Activated CD8-positive, alpha-beta memory T cell treated with anti-CD3 and anti-CD28 coated beads, Interleukin-2, amount 50 U/mL, for 4 hours (primary cell): ENCODE data around the gene DDA1.
"Not testable (repeated sequence)": the region's sequence is repeated elsewhere in the genome, so short reads cannot be mapped to it uniquely, and the experiment has no call there.

Source experiments
- DNase-seq: peaks from one replicate; pipeline ENCODE4 v3.0.0-alpha.2; 2020

DDA1 gene

DNA sequence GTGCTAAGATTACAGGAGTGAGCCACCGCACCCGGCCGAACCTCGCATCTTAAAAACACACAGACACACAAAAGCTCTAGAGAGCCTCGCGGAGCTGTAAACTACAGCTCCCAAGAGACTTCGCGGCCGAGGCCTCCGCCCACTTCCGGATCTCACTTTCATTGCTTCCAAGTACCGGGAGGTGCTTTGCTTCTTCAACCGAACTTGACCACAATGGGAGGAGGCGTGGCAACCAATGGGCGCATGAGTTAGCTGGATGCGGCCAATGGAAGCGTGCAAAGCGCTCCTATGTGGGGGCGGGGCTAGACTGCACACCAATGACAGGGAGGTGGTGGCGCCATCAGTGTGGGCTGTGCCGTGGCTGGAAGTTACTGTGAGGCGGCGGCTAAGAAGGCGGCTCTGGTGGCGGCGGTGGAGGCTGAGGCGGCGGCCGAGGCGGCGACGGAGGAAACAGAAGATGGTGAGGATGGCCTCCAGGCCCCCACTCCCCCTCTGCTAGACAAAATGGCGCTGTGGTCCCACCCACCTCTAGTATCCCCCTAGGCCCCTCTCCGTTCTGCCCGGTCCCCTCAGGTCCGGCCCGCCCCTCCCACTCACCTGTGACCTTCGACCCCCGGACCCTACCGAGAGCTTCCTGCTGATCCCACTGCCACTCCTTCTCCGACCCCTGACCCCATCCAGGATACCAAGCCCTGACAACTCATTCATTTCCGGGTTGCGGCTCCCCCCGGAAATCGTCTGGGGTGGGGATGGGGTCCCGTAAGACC, at the start of gene DDA1:
Gene DDA1, plus strand, starts transcription at position 366 of the 767 bp plus-strand sequence. Its CDS starts 92 bp downstream, at position 458.
- peak; percentile 98 for DNase-seq

DNA sequence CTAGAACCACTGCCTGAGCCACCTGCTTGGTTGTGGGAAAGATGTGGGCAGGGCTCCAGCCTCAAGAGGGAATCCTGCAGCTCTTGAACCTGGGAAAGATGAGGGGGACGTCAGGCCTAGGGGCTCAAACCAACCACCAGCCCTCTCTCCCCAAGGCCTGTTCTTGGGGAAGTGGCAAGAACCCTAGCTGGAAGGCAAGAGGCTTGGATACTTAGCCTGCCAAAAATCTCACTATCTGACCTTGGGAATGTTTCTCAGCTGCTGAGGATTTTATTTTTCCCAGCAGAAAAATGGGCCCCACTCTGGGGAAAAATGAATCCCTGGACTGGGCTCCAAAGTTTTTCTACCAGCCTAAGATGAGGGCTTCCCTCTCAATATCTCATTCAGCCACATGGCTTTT, 49.4 kb upstream of the DDA1 start:
- no peak for DNase-seq

DNA sequence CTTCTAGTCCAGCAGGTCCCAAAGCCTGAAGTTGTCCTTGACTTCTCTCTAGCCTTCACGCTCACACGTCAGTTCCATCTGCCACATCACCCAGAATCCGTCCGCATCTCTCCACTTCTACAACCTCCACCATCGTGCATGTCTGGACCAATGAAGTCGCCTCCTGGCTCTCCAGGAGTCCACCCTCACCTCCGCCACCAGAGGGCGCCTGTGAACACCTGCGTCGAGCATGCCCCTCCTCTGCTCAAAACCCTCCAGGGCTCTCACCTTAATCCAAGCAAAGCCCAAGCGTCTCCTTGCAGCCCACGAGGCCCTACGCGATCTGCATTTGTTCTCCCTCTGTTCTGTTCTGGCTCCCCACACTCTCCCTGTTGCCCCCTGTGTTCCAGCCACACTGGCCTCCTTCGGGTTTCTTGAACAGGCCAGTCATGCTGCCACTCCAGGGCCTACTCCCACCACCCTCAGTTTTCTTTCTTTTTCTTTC, 48.5 kb upstream of the DDA1 start:
- peak; percentile 89 for DNase-seq

DNA sequence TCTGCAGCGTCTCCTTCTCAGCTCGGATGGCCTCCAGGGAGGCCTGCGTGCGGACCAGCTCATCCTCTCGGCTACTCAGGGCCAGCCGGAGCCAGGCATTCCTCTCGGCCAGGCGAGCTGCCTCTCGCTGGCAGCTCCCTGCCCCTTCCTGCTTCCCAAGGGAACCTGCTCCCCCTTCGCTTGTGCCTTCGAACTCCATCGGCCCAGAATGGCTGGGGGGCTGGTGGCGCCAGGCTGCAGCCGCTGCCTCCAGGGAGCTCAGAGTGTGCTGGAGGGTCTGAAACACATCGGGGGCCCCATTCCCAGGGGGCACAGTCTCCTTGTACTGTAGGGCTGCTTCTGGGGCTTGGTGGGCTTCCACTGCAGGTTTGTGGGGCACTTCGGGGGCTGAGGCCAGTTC, 46.8 kb upstream of the DDA1 start:
- DNase-seq = no peak

GRCh38 chr19:17263712-17264640, 45.4 kb upstream of the DDA1 start:
- no peak for DNase-seq

DNA sequence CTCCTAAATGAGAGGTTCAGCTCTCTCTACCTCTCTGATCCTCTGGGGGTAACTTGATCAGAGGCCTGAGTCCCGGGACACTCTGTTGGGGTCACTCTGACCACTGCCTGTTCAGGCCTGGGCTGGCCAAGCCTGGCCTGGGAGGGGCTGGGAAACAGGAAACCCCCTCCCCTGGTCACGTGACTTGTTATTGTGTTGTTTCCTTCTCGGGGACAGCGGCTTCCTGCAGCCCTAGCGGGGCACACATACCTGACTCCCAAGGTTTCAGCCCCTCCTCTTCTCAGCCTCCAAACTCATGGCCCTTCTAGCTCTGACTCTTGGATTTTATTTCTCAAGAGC, 44.8 kb upstream of the DDA1 start, which contains the start of gene USHBP1:
Gene USHBP1, minus strand, starts transcription at position 105 of the 339 bp plus-strand sequence. CDS start 446 bp downstream, outside the sequence.
- no peak for DNase-seq

GRCh38 chr19:17266026-17266425, 43.3 kb upstream of the DDA1 start:
- DNase-seq = no peak

DNA sequence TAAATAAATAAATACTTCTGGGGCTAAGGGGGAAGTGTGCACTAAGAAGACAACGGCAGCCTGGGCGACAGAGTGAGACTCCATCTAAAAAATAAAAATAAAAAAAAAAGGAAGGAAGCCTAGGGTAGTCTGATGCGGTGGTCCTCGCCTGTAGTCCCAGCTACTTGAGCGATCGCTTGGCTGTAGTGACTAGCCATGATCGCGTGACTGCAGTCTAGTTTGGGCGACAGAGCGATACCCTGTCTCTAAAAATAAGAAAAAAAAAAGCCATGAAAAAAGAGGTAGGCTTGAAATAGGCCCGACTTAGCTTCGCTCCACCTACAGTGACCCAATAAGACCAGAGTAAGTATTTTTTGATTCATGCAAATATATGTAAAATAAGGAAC, 42.8 kb upstream of the DDA1 start:
- DNase-seq = no peak

DNA sequence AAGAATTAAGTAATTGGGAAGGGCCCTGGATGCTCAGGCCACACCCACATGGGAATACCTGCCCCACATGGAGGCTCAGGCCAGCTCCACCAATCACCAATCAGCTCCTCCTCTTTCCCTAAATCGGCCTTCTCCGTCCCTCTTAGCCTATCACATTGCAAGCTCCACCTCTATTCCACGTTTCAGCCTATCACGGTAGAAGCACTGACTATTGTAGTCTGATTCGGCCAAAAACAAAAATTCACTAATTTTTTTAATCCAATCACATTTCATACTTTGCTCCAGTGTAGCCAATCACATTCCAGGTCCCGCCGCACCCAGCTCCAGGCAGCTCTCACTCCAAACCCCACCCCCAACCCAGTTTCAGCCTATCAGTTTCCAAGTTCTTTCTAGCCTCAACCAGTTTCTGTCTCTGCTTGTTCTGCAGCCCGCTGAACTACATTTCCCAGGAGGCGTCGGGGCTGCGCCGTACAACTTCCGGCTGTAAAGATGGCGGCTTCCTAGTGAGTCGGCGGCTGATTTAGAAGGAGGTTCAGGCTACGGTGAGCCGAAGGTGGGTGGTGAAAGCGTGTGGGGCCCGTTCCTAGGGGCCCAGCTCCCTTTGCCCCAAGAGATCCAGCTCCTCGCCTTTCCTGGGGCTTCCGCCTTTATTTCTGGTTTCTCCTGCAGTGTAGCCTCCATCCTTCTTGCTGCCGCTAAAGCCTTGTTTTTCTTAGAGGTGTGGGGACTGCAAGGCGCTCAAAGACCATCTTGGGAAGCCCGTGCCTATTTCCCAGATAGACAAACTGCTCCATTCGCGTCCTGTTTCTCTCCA, 42.2 kb upstream of the DDA1 start, which contains the start of gene BABAM1:
Gene BABAM1, plus strand, starts transcription at position 469 of the 814 bp plus-strand sequence. CDS start 1,364 bp downstream, outside the sequence.
- peak; percentile 90 for DNase-seq

- no peak for DNase-seq
These were observed 40.6 kb upstream of the DDA1 start for GRCh38 chr19:17268754-17269153.

GRCh38 chr19:17274892-17275291, 34.5 kb upstream of the DDA1 start:
- not testable (repeated sequence) for DNase-seq

- DNase-seq = no peak
These were observed 33.8 kb upstream of the DDA1 start for GRCh38 chr19:17275441-17276175.

DNA sequence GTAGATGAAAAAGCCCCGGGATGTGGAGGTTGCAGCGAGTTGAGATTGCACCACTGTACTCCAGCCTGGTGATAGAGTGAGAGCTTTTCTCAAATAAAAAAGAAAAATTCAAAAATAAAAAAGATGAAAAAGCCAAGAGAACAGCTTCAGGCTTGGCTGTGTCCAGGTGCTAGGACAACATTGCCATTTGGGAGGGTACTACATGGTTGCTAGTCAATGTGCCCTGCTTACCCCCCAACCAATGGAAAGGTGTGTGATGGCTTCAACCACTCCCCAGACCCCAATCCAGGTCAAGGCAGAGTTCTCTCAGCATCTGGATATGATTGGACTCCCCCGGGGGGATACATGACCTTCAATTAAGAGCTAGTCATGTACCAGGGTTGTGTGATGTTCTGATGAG, 29.9 kb upstream of the DDA1 start:
- no peak for DNase-seq

- DNase-seq = peak; percentile 34
These were observed 27.7 kb upstream of the DDA1 start, which contains the start of gene ANKLE1 for GRCh38 chr19:17281391-17282304. Gene ANKLE1 (plus strand): TSS chr19:17281901. CDS start chr19:17281921, 20 bp downstream.

GRCh38 chr19:17282488-17283125, 26.8 kb upstream of the DDA1 start:
- peak; percentile 81 for DNase-seq

DNA sequence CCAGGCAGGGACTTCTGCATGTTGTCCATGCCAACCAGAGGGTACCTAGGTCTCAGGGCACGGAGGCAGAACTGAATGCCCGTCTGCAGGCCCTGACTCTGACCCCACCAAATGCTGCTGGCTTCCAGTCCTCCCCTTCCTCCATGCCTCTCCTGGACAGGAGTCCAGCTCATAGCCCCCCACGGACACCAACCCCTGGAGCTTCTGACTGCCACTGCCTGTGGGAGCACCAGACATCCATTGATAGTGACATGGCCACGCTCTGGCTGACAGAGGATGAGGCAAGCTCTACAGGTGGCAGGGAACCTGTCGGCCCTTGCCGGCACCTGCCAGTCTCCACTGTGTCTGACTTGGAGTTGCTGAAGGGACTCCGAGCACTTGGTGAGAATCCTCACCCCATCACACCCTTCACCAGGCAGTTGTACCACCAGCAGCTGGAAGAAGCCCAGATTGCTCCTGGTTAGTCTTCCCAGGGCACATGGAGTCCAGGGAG, 25.8 kb upstream of the DDA1 start:
- DNase-seq = no peak

GRCh38 chr19:17285415-17286135, 23.8 kb upstream of the DDA1 start:
- no peak for DNase-seq

DNA sequence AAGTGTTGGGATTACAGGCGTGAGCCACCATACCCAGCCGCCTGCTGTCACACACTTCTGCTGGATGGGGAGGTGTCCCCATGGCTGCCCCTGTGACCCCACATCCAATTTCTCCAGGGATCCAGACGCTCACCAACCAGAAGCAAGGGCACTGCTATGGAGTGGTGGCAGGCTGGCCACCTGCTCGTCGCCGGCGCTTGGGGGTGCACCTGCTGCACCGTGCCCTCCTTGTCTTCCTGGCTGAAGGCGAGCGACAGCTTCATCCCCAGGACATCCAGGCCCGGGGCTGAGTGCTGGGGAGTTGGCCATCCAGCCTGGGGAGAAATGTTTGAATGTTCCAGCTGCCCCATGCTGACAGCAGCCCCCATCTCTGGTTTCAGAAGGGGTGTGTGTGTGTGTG, 23.1 kb upstream of the DDA1 start:
- DNase-seq = no peak

DNA sequence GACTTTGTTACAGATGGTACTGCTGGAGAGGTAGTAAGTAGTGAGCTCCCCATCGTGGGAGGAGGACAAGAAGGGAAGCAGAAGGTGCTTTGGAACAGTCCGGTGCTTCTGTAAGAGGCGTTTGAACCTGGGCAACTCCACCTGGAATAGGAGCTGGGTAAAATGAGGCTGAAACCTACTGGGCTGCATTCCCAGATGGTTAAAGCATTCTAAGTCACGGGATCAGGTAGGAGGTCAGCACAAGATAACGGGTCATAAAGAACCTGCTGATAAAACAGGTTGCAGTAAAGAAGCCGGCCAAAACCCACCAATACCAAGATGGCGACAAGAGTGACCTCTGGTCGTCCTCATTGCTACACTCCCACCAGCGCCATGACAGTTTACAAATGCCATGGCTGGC, 22.6 kb upstream of the DDA1 start:
- no peak for DNase-seq
